Vagina (tissue), 2 donors: Measurements from ENCODE around the gene SLC6A6.

Source experiments
- CTCF ChIP-seq, 3 experiments: fragments of 450-650 bp in 2 of 3; fragments of 200-600 bp in 1 of 3; sonication (generic) in 1 of 3; IDR thresholded peaks; one replicate each; pipeline ENCODE4 v1.5.1; 2017 to 2019; ENCODE audit warnings: antibody characterized with exemption in 3 of 3, mild to moderate bottlenecking in 2 of 3, moderate library complexity in 2 of 3
- POLR2A ChIP-seq, 2 donors: fragments of 450-650 bp; IDR thresholded peaks; one replicate each; pipeline ENCODE4 v1.6.1; 2017; ENCODE audit warnings: antibody characterized with exemption in 2 of 2, mild to moderate bottlenecking in 2 of 2, moderate library complexity in 2 of 2
- POLR2AphosphoS5 ChIP-seq, 2 donors: sonication (generic); formaldehyde crosslinking; IDR thresholded peaks; one replicate each; pipeline ENCODE4 v1.9.0; 2017; ENCODE audit warnings: antibody characterized with exemption in 2 of 2, mild to moderate bottlenecking in 2 of 2, low read depth in 1 of 2; ENCODE audit not compliant: insufficient read depth in 1 of 2

GRCh38 chr3:14483286-14483685 lies 80.9 kb downstream of the SLC6A6 start:
- TF ChIP-seq CTCF (IDR thresholded peaks at IDR 0.05) (no peak), POLR2AphosphoS5 (IDR thresholded peaks at IDR 0.05; ENCODE audit: insufficient read depth in 1 of 2, low read depth in 1 of 2) (no peak), POLR2A (IDR thresholded peaks at IDR 0.05) (no peak)
